A673 (cell line): Measurements from ENCODE around the gene CELSR3. TPM values are rescaled to one million over a fixed set of nuclear protein-coding genes. Genes with fewer than 3 reads are reported as not detected.

ENCODE experiments used
- BruUV-seq: library from RNA; stranded (reverse); fragments of 400-500 nt; replicated peaks from 2 replicates; lab custom pipeline; 2021; lab: Mats Ljungman, UMichigan
- CTCF ChIA-PET: fragments of 300-600 bp; sonication (Branson Sonifier 250); formaldehyde crosslinking; loops from one replicate; lab custom pipeline; 2022; ENCODE audit warnings: antibody characterized with exemption; lab: Charles Lee
- POLR2A ChIA-PET: fragments of 300-600 bp; sonication (Branson Sonifier 250); formaldehyde crosslinking; loops from one replicate; lab custom pipeline; 2022; ENCODE audit warnings: antibody characterized with exemption; ENCODE audit not compliant: low non-redundant PET; lab: Charles Lee
- DNase-seq: peaks from one replicate; pipeline ENCODE4 v3.0.0-alpha.2; 2015; ENCODE audit warnings: low spot score
- H3K27ac ChIP-seq: fragments of 200-600 bp; sonication (generic); 2 replicates; pipeline ENCODE4 v1.5.1; 2016; ENCODE audit warnings: mixed run types, low read depth, mild to moderate bottlenecking, mixed read lengths, antibody characterized with exemption, low read length; ENCODE audit not compliant: poor library complexity, severe bottlenecking
- H3K27me3 ChIP-seq: fragments of 200-600 bp; sonication (generic); replicated peaks from 2 replicates; pipeline ENCODE4 v1.6.1; 2017; ENCODE audit warnings: mixed run types, low read depth, mild to moderate bottlenecking, mixed read lengths, antibody characterized with exemption, low read length; ENCODE audit not compliant: insufficient read depth, poor library complexity
- H3K36me3 ChIP-seq: fragments of 200-600 bp; sonication (generic); 2 replicates; pipeline ENCODE4 v1.6.1; 2016; ENCODE audit warnings: mixed run types, mild to moderate bottlenecking, mixed read lengths, antibody characterized with exemption, low read length; ENCODE audit not compliant: insufficient read depth, poor library complexity, severe bottlenecking
- H3K4me1 ChIP-seq: fragments of 200-600 bp; sonication (generic); 2 replicates; pipeline ENCODE4 v1.6.1; 2017; ENCODE audit warnings: mixed run types, mild to moderate bottlenecking, mixed read lengths, antibody characterized with exemption, low read length; ENCODE audit not compliant: insufficient read depth, poor library complexity, severe bottlenecking
- H3K4me3 ChIP-seq: fragments of 200-600 bp; sonication (generic); 2 replicates; pipeline ENCODE4 v1.5.1; 2016; ENCODE audit warnings: low read depth, mixed run types, mild to moderate bottlenecking, mixed read lengths, low read length; ENCODE audit not compliant: poor library complexity, severe bottlenecking
- H3K9me3 ChIP-seq: fragments of 200-600 bp; sonication (generic); 2 replicates; pipeline ENCODE4 v1.6.1; 2016; ENCODE audit warnings: mixed run types, low read depth, mild to moderate bottlenecking, mixed read lengths, antibody characterized with exemption, low read length; ENCODE audit not compliant: poor library complexity, severe bottlenecking
- EZH2 ChIP-seq: fragments of 200-600 bp; sonication (generic); IDR thresholded peaks from 2 replicates; pipeline ENCODE4 v1.6.1; 2017; ENCODE audit warnings: borderline replicate concordance, low read depth, mild to moderate bottlenecking, mixed read lengths, antibody characterized with exemption, low read length; ENCODE audit not compliant: poor library complexity, severe bottlenecking
- intact Hi-C: fragments of 100-400 bp; cut with micrococcal nuclease; formaldehyde crosslinking; loops from one replicate; pipeline ENCODE4 v1.10.0; 2022; ENCODE audit not compliant: unreplicated experiment
- total RNA-seq: library from RNA; stranded (reverse); gene quantifications from 2 replicates; pipeline ENCODE4 v1.2.3, GENCODE V29; 2021
- TF ChIP-seq, protein P1 (sequence below): fragments of 300-800, 200-600 bp; sonication (generic); conservative IDR thresholded peaks from 2 replicates; pipeline ENCODE4 v1.5.1; 2017; ENCODE audit warnings: low read depth, mild to moderate bottlenecking, antibody characterized with exemption, low read length, moderate library complexity, mixed read lengths

The CELSR3 gene
- total RNA-seq, 1 experiment from 2014 or later: 1.2 TPM

DNA sequence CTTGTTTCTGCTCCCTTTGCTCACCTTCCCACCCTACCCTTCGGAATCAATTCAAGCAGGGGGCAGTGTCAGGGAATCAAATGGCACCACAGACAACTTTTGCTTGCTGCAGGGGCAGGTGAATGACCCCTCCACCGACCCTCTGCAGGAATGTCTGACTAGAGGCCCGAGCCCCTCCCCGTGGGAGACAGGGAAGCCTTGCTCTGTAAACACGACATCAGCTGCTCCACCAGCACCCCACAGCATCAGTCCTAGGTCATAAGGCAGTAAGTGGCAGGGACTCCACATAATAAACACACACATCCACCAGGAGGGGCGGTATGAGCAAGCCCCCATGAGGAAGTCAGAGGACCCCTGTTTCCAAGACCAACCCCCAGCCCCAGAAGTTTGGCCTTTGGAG, 25.4 kb downstream of the CELSR3 start:
- H3K4me3 ChIP-seq: no peak overlapping the region
- no peaks in the 10 kb centered on the region for H3K27me3 ChIP-seq
- intact Hi-C loops: no loop called here
- no TSS peak for BruUV-seq
- no peak for TF ChIP-seq EZH2
- TF ChIP-seq, protein P1, sequence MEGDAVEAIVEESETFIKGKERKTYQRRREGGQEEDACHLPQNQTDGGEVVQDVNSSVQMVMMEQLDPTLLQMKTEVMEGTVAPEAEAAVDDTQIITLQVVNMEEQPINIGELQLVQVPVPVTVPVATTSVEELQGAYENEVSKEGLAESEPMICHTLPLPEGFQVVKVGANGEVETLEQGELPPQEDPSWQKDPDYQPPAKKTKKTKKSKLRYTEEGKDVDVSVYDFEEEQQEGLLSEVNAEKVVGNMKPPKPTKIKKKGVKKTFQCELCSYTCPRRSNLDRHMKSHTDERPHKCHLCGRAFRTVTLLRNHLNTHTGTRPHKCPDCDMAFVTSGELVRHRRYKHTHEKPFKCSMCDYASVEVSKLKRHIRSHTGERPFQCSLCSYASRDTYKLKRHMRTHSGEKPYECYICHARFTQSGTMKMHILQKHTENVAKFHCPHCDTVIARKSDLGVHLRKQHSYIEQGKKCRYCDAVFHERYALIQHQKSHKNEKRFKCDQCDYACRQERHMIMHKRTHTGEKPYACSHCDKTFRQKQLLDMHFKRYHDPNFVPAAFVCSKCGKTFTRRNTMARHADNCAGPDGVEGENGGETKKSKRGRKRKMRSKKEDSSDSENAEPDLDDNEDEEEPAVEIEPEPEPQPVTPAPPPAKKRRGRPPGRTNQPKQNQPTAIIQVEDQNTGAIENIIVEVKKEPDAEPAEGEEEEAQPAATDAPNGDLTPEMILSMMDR: no peak
- ChIA-PET POLR2A (no interaction called here), CTCF (no interaction called here)
- no peaks in the 10 kb centered on the region for H3K4me1 ChIP-seq
- DNase-seq: no peak
- H3K27ac ChIP-seq: no peak overlapping the region
- H3K9me3 ChIP-seq: no peaks in the 10 kb centered on the region
- H3K36me3 ChIP-seq: no peaks in the 10 kb centered on the region

DNA sequence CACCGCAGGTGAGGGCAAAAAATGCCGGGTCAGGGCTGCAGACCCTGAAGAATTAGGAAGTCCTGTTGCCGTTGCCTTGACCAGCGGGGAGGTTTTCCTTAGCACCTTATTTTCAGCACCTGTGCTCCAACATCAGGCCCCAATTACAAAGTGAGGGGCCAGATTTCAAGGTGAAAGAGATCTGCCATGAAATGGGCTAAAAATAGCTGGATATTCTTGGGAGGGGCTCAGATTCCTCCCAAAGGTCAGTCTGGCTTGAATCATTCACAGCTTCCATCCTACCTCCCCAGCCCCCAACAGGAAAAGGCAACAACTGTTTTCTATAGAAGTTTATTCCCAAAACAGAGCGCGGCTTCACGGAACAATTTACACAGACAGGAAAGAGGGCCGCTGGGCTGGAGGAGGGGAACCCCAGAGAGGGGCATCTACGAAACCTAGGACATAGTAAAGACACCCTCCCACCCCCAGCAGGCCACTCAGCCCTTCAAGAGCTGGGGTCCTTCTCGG, 26.5 kb downstream of the CELSR3 start:
- no TSS peak for BruUV-seq
- no peaks in the 10 kb centered on the region for H3K27me3 ChIP-seq
- no peaks in the 10 kb centered on the region for H3K9me3 ChIP-seq
- DNase-seq: no peak
- ChIA-PET CTCF (no interaction called here), POLR2A (no interaction called here)
- peak overlapping the region; percentile 47 for H3K27ac ChIP-seq
- H3K4me1 ChIP-seq: no peaks in the 10 kb centered on the region
- no peaks in the 10 kb centered on the region for H3K36me3 ChIP-seq
- peak overlapping the region; percentile 70 for H3K4me3 ChIP-seq
- TF ChIP-seq, protein P1: no peak
- no peak for TF ChIP-seq EZH2
- intact Hi-C loops: no loop called here

DNA sequence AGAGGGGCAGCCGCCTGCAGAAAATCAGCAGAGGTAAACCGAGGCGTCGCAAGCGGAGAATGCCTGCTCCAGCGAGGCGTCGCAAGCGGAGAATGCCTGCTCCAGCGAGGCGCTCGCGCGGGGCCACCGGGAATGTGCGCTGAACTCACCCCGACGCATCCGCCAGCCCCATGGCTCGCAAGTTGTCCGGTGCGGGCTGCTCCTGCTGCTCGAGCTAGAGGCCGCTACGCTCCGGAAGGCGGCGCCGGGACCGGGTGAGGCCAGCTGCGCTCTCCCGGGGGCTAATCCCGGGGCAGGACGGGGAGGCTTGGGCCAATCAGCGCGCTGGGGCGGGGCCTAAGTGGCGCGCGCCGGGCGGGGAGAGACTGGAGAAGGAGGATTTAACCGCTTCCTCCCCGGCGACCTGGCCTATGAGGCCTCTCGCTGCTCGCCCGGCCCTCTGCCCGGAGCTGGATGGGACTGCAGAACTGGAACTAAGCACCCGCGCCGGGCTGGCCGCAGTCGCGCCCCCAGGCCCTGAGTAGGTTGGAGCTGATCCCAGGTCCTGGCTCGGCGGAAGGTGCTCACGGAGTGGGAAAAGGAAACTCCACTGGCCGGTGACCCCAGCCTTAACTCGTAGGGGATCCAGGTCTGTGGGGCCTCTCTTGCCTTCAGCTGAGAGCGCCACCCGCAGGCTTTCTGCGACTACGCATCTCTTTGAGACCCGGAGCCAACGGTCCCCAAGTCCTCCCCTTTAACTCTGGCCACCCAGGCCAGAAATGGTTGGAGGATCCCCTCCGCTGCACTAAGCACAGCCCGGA, 27.3 kb downstream of the CELSR3 start, which contains the start of gene SLC26A6:
SLC26A6 (minus strand) TSS at position 240 of the 800 bp plus-strand sequence; CDS start at position 172, 68 bp downstream.
- Histone ChIP-seq H3K36me3 (no peaks in the 10 kb centered on the region), H3K27me3 (no peaks in the 10 kb centered on the region), H3K4me3 (peak within 1 kb of the TSS; percentile 70), H3K4me1 (no peaks in the 10 kb centered on the region), H3K27ac (peak within 1 kb of the TSS; percentile 47), H3K9me3 (no peaks in the 10 kb centered on the region)
- CTCF ChIA-PET: no interaction called here
- intact Hi-C loops: no loop called here
- POLR2A ChIA-PET: no interaction called here
- BruUV-seq: no TSS peak
- peak; percentile 91 for DNase-seq
- no peak for TF ChIP-seq EZH2
- TF ChIP-seq, protein P1: peak; percentile 34; the same call in 1 of the 2 replicates
